IMR-90 (cell line): ENCODE measurements around the gene APOC1. TPM values are rescaled to one million over a fixed set of nuclear protein-coding genes. Genes with fewer than 3 reads are reported as not detected.
"Not testable (repeated sequence)": the region's sequence is repeated elsewhere in the genome, so short reads cannot be mapped to it uniquely, and the experiment has no call there.

Source experiments
- ATAC-seq: fragments of 200-7000 bp; cut with Tn5 transposase; 2 replicates; pipeline ENCODE4 v1.9.1; 2020; ENCODE audit warnings: low read depth, mild to moderate bottlenecking, moderate library complexity
- BruUV-seq: library from RNA; stranded (reverse); fragments of 400-500 nt; replicated peaks from 2 replicates; lab custom pipeline; 2021; lab: Mats Ljungman, UMichigan
- CTCF ChIA-PET: fragments of 300-600 bp; formaldehyde crosslinking; extraction: SDS; loops from one replicate; lab custom pipeline; 2021; ENCODE audit warnings: antibody characterized with exemption; lab: Yijun Ruan, JAX
- POLR2A ChIA-PET: fragments of 300-600 bp; sonication (Branson Sonifier 250); formaldehyde crosslinking; loops from one replicate; lab custom pipeline; 2022; ENCODE audit warnings: antibody characterized with exemption; ENCODE audit not compliant: unreplicated experiment; lab: Charles Lee
- DNase-seq: peaks from one replicate; pipeline ENCODE4 v3.0.0; 2013
- H2AFZ ChIP-seq: replicated peaks from 2 replicates; pipeline ENCODE3; 2013; ENCODE audit warnings: low read length, mild to moderate bottlenecking; ENCODE audit not compliant: poor library complexity
- H2AK5ac ChIP-seq: 2 replicates; pipeline ENCODE4 v1.6.1; 2013; ENCODE audit warnings: low read depth, low read length, inconsistent platforms
- H2AK9ac ChIP-seq: replicated peaks from 2 replicates; pipeline ENCODE3; 2013; ENCODE audit warnings: mild to moderate bottlenecking, low read depth, low read length, moderate library complexity; ENCODE audit not compliant: poor library complexity
- H2BK120ac ChIP-seq: 2 replicates; pipeline ENCODE4 v1.6.1; 2013; ENCODE audit warnings: low read depth, low read length, inconsistent platforms
- H2BK15ac ChIP-seq: 3 replicates; pipeline ENCODE4 v1.6.1; 2013; ENCODE audit warnings: low read depth, low read length, inconsistent platforms
- H2BK20ac ChIP-seq: 2 replicates; pipeline ENCODE4 v1.6.1; 2013; ENCODE audit warnings: low read depth, mild to moderate bottlenecking, inconsistent platforms, low read length, moderate library complexity
- H2BK5ac ChIP-seq: 2 replicates; pipeline ENCODE4 v1.6.1; 2013; ENCODE audit warnings: mild to moderate bottlenecking, low read depth, low read length, inconsistent platforms; ENCODE audit not compliant: poor library complexity, severe bottlenecking
- H3K14ac ChIP-seq: replicated peaks from 2 replicates; pipeline ENCODE4 v1.6.1; 2013; ENCODE audit warnings: low read depth, low read length, inconsistent platforms
- H3K18ac ChIP-seq: 2 replicates; pipeline ENCODE4 v1.6.1; 2013; ENCODE audit warnings: low read depth, low read length, control low read depth
- H3K23ac ChIP-seq: 2 replicates; pipeline ENCODE4 v1.6.1; 2013; ENCODE audit warnings: low read depth, low read length, inconsistent platforms
- H3K27ac ChIP-seq: 2 replicates; pipeline ENCODE4 v1.5.1; 2013; ENCODE audit warnings: mild to moderate bottlenecking, control low read depth, low read length; ENCODE audit not compliant: insufficient read depth
- H3K27me3 ChIP-seq: 2 replicates; pipeline ENCODE4 v1.6.1; 2013; ENCODE audit warnings: low read length; ENCODE audit not compliant: control insufficient read depth, insufficient read depth
- H3K36me3 ChIP-seq: 2 replicates; pipeline ENCODE4 v1.6.1; 2013; ENCODE audit warnings: low read length, mixed read lengths; ENCODE audit not compliant: control insufficient read depth, insufficient read depth
- H3K4ac ChIP-seq: 2 replicates; pipeline ENCODE4 v1.6.1; 2013; ENCODE audit warnings: low read depth, low read length, inconsistent platforms
- H3K4me1 ChIP-seq: 2 replicates; pipeline ENCODE4 v1.6.1; 2013; ENCODE audit warnings: low read length, mixed read lengths; ENCODE audit not compliant: control insufficient read depth, insufficient read depth
- H3K4me2 ChIP-seq: 2 replicates; pipeline ENCODE4 v1.6.1; 2013; ENCODE audit warnings: low read depth, mild to moderate bottlenecking, control low read depth, low read length, moderate library complexity
- H3K4me3 ChIP-seq: 2 replicates; pipeline ENCODE4 v1.5.1; 2013; ENCODE audit warnings: low read depth, mild to moderate bottlenecking, control low read depth, low read length, moderate library complexity; ENCODE audit not compliant: insufficient read depth
- H3K56ac ChIP-seq: 2 replicates; pipeline ENCODE4 v1.6.1; 2013; ENCODE audit warnings: low read length, inconsistent platforms; ENCODE audit not compliant: insufficient read depth; ENCODE audit errors: extremely low read depth
- H3K79me1 ChIP-seq, 2 experiments: 2 replicates each; pipeline ENCODE4 v1.6.1; 2013; ENCODE audit warnings: low read length in 2 of 2, inconsistent platforms in 1 of 2, low read depth in 1 of 2
- H3K9ac ChIP-seq: 2 replicates; pipeline ENCODE4 v1.6.1; 2013; ENCODE audit warnings: low read depth, low read length, control low read depth
- H3K9me1 ChIP-seq: 2 replicates; pipeline ENCODE4 v1.6.1; 2013; ENCODE audit warnings: low read length, inconsistent platforms; ENCODE audit not compliant: insufficient read depth
- H3K9me3 ChIP-seq: 2 replicates; pipeline ENCODE4 v1.6.1; 2013; ENCODE audit warnings: low read length; ENCODE audit not compliant: control insufficient read depth, insufficient read depth
- H4K20me1 ChIP-seq: 2 replicates; pipeline ENCODE4 v1.6.1; 2013; ENCODE audit warnings: low read length, inconsistent platforms; ENCODE audit not compliant: insufficient read depth
- H4K5ac ChIP-seq: 2 replicates; pipeline ENCODE4 v1.6.1; 2013; ENCODE audit warnings: mild to moderate bottlenecking, low read depth, low read length, control low read depth
- H4K8ac ChIP-seq, 2 experiments: 2 replicates each; pipeline ENCODE4 v1.6.1; 2013; ENCODE audit warnings: low read depth in 2 of 2, low read length in 2 of 2, control low read depth in 1 of 2, inconsistent platforms in 1 of 2
- H4K91ac ChIP-seq: 2 replicates; pipeline ENCODE4 v1.6.1; 2013; ENCODE audit warnings: low read depth, low read length, inconsistent platforms; ENCODE audit not compliant: insufficient read depth
- WGBS, 2 experiments: methylation state at CpG; one replicate each; pipeline versions ENCODE4 v1.1.5 to v1.1.7; 2013; ENCODE audit warnings: missing lambda C conversion rate in 2 of 2; ENCODE audit not compliant: insufficient read length in 1 of 2; ENCODE audit errors: extremely low coverage in 2 of 2; 5-methylcytosine and 5-hydroxymethylcytosine counted together
- dilution Hi-C: fragments of 300-500 bp; cut with HindIII; formaldehyde crosslinking; loops from one replicate; pipeline ENCODE4 v1.14.3; 2018; ENCODE audit warnings: low sequenced_read_pairs; ENCODE audit not compliant: unreplicated experiment
- in situ Hi-C: fragments of 300-500 bp; cut with MboI; formaldehyde crosslinking; loops from 3 replicates; pipeline ENCODE4 v1.14.3; 2019; ENCODE audit warnings: low sequenced_read_pairs, inconsistent platforms, mixed read lengths
- intact Hi-C: fragments of 100-400 bp; cut with micrococcal nuclease; formaldehyde crosslinking; loops from 2 replicates; pipeline ENCODE4 v1.10.0; 2022
- polyA plus RNA-seq, 3 experiments: library from polyadenylated mRNA; depleted of rRNA; stranded (reverse); fragments of >200 nt; gene quantifications; 2 replicates each; pipeline ENCODE4 v1.2.3, GENCODE V29; 2012; ENCODE audit warnings: low replicate concordance in 1 of 3
- total RNA-seq: library from RNA; depleted of rRNA; stranded (reverse); fragments of >200 nt; gene quantifications from 2 replicates; pipeline ENCODE4 v1.2.3, GENCODE V29; 2012

The APOC1 gene
- total and polyA plus RNA-seq, 2 of the 4 experiments (the other 2 are of a cell fraction): 1.1 TPM; not detected in 1

GRCh38 chr19:44888335-44888734, 26.1 kb upstream of the APOC1 start:
- H3K4ac ChIP-seq, POLR2A ChIA-PET, H3K9me1 ChIP-seq, H3K56ac ChIP-seq, H4K8ac ChIP-seq, H2BK20ac ChIP-seq, H2AK5ac ChIP-seq, DNase-seq, H2BK120ac ChIP-seq, H4K91ac ChIP-seq, H3K9ac ChIP-seq, H3K4me2 ChIP-seq, H3K27ac ChIP-seq, intact Hi-C loops, H3K4me1 ChIP-seq, H4K5ac ChIP-seq, H2AK9ac ChIP-seq, H3K23ac ChIP-seq, ATAC-seq, BruUV-seq, H2BK15ac ChIP-seq, dilution Hi-C loops, H3K27me3 ChIP-seq, in situ Hi-C loops, H2AFZ ChIP-seq, H3K18ac ChIP-seq, H3K4me3 ChIP-seq, H2BK5ac ChIP-seq, H3K9me3 ChIP-seq, H3K14ac ChIP-seq, CTCF ChIA-PET: not testable (repeated sequence)
- Histone ChIP-seq H4K20me1 (peaks cover 10% of the 10 kb centered on the region; the same call in 1 of the 2 replicates), H3K79me1 (peaks cover 18 to 35% of the 10 kb centered on the region in 2 experiments), H3K36me3 (peaks cover 34% of the 10 kb centered on the region)
- WGBS, 2 experiments: 96% methylated on average over 3 of the region's 5 CpGs; no CpG with 5 or more reads in 1 of the 2 experiments
